WTC11 (cell line): ENCODE results near the gene MN1. TPM values are rescaled to one million over a fixed set of nuclear protein-coding genes. Genes with fewer than 3 reads are reported as not detected.

Source experiments
- ATAC-seq: fragments of 200-7000 bp; cut with Tn5 transposase; 2 replicates; pipeline ENCODE4 v1.10.0; 2021; ENCODE audit warnings: mild to moderate bottlenecking, moderate library complexity
- CTCF ChIA-PET: fragments of 300-600 bp; sonication (Branson Sonifier 250); formaldehyde crosslinking; loops from one replicate; lab custom pipeline; 2021; ENCODE audit warnings: antibody characterized with exemption; lab: Charles Lee
- POLR2A ChIA-PET: fragments of 350-600 bp; sonication (Branson Sonifier 250); formaldehyde crosslinking; loops from one replicate; lab custom pipeline; 2021; ENCODE audit warnings: antibody characterized with exemption; lab: Charles Lee
- DNase-seq: peaks from one replicate; pipeline ENCODE4 v3.0.0; 2021; ENCODE audit warnings: low spot score
- H3K27ac Mint-ChIP-seq: 2 replicates; pipeline ENCODE4 v1.8.0; 2021; ENCODE audit warnings: mixed read lengths
- H3K27me3 Mint-ChIP-seq: 2 replicates; pipeline ENCODE4 v1.8.0; 2021; ENCODE audit warnings: low read depth, mild to moderate bottlenecking, moderate library complexity, mixed read lengths
- H3K36me3 Mint-ChIP-seq: 2 replicates; pipeline ENCODE4 v1.8.0; 2021; ENCODE audit warnings: mixed read lengths
- H3K4me1 Mint-ChIP-seq: 2 replicates; pipeline ENCODE4 v1.8.0; 2022; ENCODE audit warnings: mixed read lengths
- H3K4me3 Mint-ChIP-seq: 2 replicates; pipeline ENCODE4 v1.8.0; 2021; ENCODE audit warnings: mild to moderate bottlenecking, moderate library complexity, mixed read lengths
- H3K9me3 Mint-ChIP-seq: 2 replicates; pipeline ENCODE4 v1.8.0; 2021; ENCODE audit warnings: mixed read lengths
- CREM ChIP-seq: sonication (generic); formaldehyde crosslinking; IDR thresholded peaks from 2 replicates; pipeline ENCODE4 v1.8.1; 2022; ENCODE audit warnings: mild to moderate bottlenecking, missing genetic modification reagents, moderate library complexity
- E2F1 ChIP-seq: sonication (generic); formaldehyde crosslinking; IDR thresholded peaks from 2 replicates; pipeline ENCODE4 v1.8.0; 2022; ENCODE audit warnings: mild to moderate bottlenecking, missing genetic modification reagents
- ETV6 ChIP-seq: sonication (generic); formaldehyde crosslinking; IDR thresholded peaks from 2 replicates; pipeline ENCODE4 v1.8.1; 2022; ENCODE audit warnings: mild to moderate bottlenecking, missing genetic modification reagents
- FOXP4 ChIP-seq: sonication (generic); formaldehyde crosslinking; IDR thresholded peaks from 2 replicates; pipeline ENCODE4 v1.8.0; 2022; ENCODE audit warnings: mild to moderate bottlenecking, missing genetic modification reagents
- GABPB1 ChIP-seq: sonication (generic); formaldehyde crosslinking; IDR thresholded peaks from 2 replicates; pipeline ENCODE4 v1.8.1; 2023; ENCODE audit warnings: mild to moderate bottlenecking, missing genetic modification reagents
- GRHL2 ChIP-seq: fragments of 250-450 bp; sonication (Bioruptor Pico); IDR thresholded peaks from 2 replicates; pipeline ENCODE4 v1.8.0; 2022; ENCODE audit warnings: mild to moderate bottlenecking, moderate library complexity; ENCODE audit not compliant: insufficient replicate concordance, severe bottlenecking
- IRF1 ChIP-seq: sonication (generic); formaldehyde crosslinking; IDR thresholded peaks from 2 replicates; pipeline ENCODE4 v1.8.0; 2023; ENCODE audit warnings: missing genetic modification reagents
- MAX ChIP-seq: sonication (generic); formaldehyde crosslinking; IDR thresholded peaks from 2 replicates; pipeline ENCODE4 v1.8.0; 2022; ENCODE audit warnings: mild to moderate bottlenecking, missing genetic modification reagents
- NFYB ChIP-seq: sonication (generic); formaldehyde crosslinking; conservative IDR thresholded peaks from 2 replicates; pipeline ENCODE4 v1.8.0; 2022; ENCODE audit warnings: low read depth, missing genetic modification reagents
- NR2C2 ChIP-seq: sonication (generic); formaldehyde crosslinking; IDR thresholded peaks from 2 replicates; pipeline ENCODE4 v1.8.0; 2022; ENCODE audit warnings: mild to moderate bottlenecking, missing genetic modification reagents
- PRRX2 ChIP-seq: fragments of 250-450 bp; sonication (Bioruptor Pico); IDR thresholded peaks from 2 replicates; pipeline ENCODE4 v1.8.0; 2021; ENCODE audit warnings: mild to moderate bottlenecking
- RELA ChIP-seq: sonication (generic); formaldehyde crosslinking; IDR thresholded peaks from 2 replicates; pipeline ENCODE4 v1.8.1; 2022; ENCODE audit warnings: missing genetic modification reagents, mild to moderate bottlenecking, borderline replicate concordance
- SOX15 ChIP-seq: fragments of 250-450 bp; sonication (Bioruptor Pico); IDR thresholded peaks from 2 replicates; pipeline ENCODE4 v1.9.0; 2021; ENCODE audit warnings: mild to moderate bottlenecking
- SP1 ChIP-seq: sonication (generic); formaldehyde crosslinking; conservative IDR thresholded peaks from 2 replicates; pipeline ENCODE4 v1.8.1; 2022; ENCODE audit warnings: missing genetic modification reagents
- TP53 ChIP-seq: sonication (generic); formaldehyde crosslinking; IDR thresholded peaks from 2 replicates; pipeline ENCODE4 v1.8.1; 2023; ENCODE audit warnings: mild to moderate bottlenecking, missing genetic modification reagents
- ZNF263 ChIP-seq: sonication (generic); formaldehyde crosslinking; IDR thresholded peaks from 2 replicates; pipeline ENCODE4 v1.8.1; 2022; ENCODE audit warnings: low read depth, mild to moderate bottlenecking, moderate library complexity, missing genetic modification reagents
- ZNF281 ChIP-seq: sonication (generic); formaldehyde crosslinking; IDR thresholded peaks from 2 replicates; pipeline ENCODE4 v1.8.0; 2023; ENCODE audit warnings: mild to moderate bottlenecking, missing genetic modification reagents
- total RNA-seq: library from RNA; stranded (reverse); gene quantifications from 3 replicates; pipeline ENCODE4 v1.2.3, GENCODE V29; 2021

MN1 gene
- total RNA-seq, 1 experiment from 2014 or later, result 21.3 TPM

GRCh38 chr22:27750584-27751265 is 50.8 kb downstream of the MN1 start (continued):
- no peak for TF ChIP-seq ETV6 (CRISPR knock-in tag)
- no peak for TF ChIP-seq E2F1 (CRISPR knock-in tag)
- TF ChIP-seq SOX15 (CRISPR knock-in tag), result no peak
- TF ChIP-seq SP1 (CRISPR knock-in tag), result no peak
- TF ChIP-seq NFYB (CRISPR knock-in tag), result no peak
- TF ChIP-seq PRRX2 (CRISPR knock-in tag), result no peak
- TF ChIP-seq IRF1 (CRISPR knock-in tag), result no peak
- TF ChIP-seq GRHL2 (CRISPR knock-in tag), result no peak
- TF ChIP-seq RELA (CRISPR knock-in tag), result no peak
- TF ChIP-seq, all 79 proteins: peak for 0

GRCh38 chr22:27749597-27750225 is 51.8 kb downstream of the MN1 start:
- H3K36me3 Mint-ChIP-seq, result no peaks in the 10 kb centered on the region
- ChIA-PET POLR2A (no interaction called here), CTCF (interaction anchor here (1.1 kb wide), 1 partner anchor 67 kb away, joined by 4 read pairs; no protein-coding TSS in a partner anchor)
- H3K27me3 Mint-ChIP-seq, result peaks cover 9% of the 10 kb centered on the region
- peaks cover 67% of the 10 kb centered on the region for H3K4me1 Mint-ChIP-seq
- DNase-seq (peak; percentile 31), ATAC-seq (peak; percentile 65)
- H3K27ac Mint-ChIP-seq, result peak overlapping the region; percentile 34; the same call in 1 of the 2 replicates
- peak overlapping the region; percentile 42 for H3K4me3 Mint-ChIP-seq
- TF ChIP-seq ZNF281 (CRISPR knock-in tag), result peak; percentile 78; the same call in 1 of the 2 replicates
- no peak for TF ChIP-seq GABPB1 (CRISPR knock-in tag)
- no peak for TF ChIP-seq SP1 (CRISPR knock-in tag)
- no peak for TF ChIP-seq NR2C2 (CRISPR knock-in tag)
- 0 out of 2 replicates have a peak, but pooled peaks have one; percentile 19 for TF ChIP-seq FOXP4 (CRISPR knock-in tag)
- TF ChIP-seq ZNF263 (CRISPR knock-in tag), result no peak
- TF ChIP-seq TP53 (CRISPR knock-in tag), result peak; percentile 41; the same call in 1 of the 2 replicates
- TF ChIP-seq MAX, result 0 out of 2 replicates have a peak, but pooled peaks have one; percentile 11
- TF ChIP-seq CREM (CRISPR knock-in tag), result no peak
- no peaks in the 10 kb centered on the region for H3K9me3 Mint-ChIP-seq
